Measurements from ENCODE around the gene LUC7L3. TPM values are rescaled to one million over a fixed set of nuclear protein-coding genes. Genes with fewer than 3 reads are reported as not detected.

Gene LUC7L3
- total RNA-seq, 4 donors from 2014 or later, result 80.8 to 114 (median 105) TPM

DNA sequence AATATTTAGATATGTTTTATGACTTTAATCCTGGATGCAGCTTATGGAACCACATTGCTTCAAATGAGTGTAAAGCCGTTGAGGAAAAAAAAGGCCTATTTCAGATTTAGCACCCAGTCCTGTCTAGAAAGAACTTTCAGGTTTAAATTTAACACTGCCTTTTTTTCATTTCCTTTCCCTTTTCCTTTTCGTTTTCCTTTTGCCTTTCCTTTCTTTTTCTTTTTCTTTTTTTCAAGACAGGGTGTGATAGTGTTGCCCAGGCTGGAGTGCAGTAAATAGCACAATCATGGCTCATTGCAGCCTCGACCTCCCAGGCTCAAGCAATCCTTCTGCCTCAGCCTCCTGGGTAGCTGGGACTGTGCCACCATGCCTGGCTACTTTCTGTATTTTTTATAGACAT, 15.9 kb downstream of the LUC7L3 start:
- no peaks in the 10 kb centered on the region for H3K9me3 ChIP-seq
- peaks cover 0 to 16% (median 0%) of the 10 kb centered on the region in 3 donors for H3K36me3 ChIP-seq
- TF ChIP-seq EP300 (IDR thresholded peaks at IDR 0.05), result no peak
- TF ChIP-seq, protein P1, sequence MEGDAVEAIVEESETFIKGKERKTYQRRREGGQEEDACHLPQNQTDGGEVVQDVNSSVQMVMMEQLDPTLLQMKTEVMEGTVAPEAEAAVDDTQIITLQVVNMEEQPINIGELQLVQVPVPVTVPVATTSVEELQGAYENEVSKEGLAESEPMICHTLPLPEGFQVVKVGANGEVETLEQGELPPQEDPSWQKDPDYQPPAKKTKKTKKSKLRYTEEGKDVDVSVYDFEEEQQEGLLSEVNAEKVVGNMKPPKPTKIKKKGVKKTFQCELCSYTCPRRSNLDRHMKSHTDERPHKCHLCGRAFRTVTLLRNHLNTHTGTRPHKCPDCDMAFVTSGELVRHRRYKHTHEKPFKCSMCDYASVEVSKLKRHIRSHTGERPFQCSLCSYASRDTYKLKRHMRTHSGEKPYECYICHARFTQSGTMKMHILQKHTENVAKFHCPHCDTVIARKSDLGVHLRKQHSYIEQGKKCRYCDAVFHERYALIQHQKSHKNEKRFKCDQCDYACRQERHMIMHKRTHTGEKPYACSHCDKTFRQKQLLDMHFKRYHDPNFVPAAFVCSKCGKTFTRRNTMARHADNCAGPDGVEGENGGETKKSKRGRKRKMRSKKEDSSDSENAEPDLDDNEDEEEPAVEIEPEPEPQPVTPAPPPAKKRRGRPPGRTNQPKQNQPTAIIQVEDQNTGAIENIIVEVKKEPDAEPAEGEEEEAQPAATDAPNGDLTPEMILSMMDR (IDR thresholded peaks at IDR 0.05), result no peak
- no peak for TF ChIP-seq POLR2A (IDR thresholded peaks at IDR 0.05)
- DNase-seq (ENCODE audit: low spot score in 2 of 2), result no peak
- no peaks in the 10 kb centered on the region for H3K27me3 ChIP-seq
- no peak overlapping the region for H3K4me3 ChIP-seq
- WGBS, 2 donors, result 81% methylated on average over 3 of the region's 3 CpGs
- no peak overlapping the region for H3K27ac ChIP-seq
- H3K4me1 ChIP-seq, result peaks cover 0 to 83% (median 16%) of the 10 kb centered on the region in 4 donors

DNA sequence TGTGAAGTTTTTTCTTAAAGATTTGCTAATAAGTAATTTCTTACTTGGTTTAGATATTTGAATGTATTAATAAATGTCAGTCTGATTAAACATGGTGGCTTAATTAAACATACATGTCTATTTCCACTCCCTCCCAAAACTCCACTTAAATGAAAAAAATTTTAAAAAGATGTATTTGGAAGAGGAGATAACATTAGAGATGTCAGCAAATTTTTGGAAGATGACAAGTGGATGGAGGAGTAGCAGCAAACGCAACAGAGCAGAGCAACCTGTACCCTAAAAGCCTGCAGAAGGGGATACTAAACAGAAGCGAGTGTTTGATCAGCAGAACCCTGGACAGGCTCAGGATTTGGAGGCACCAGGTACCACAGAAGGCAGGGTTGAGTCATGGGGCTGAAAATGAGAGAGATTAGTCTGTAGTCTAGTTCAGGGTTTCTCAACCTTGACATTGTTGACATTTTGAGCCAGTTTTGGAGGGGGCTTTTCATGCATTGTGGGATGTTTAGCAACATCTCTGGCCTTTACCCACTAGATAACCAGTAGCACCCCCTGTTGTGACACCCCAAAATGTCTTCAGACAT, 17.8 kb downstream of the LUC7L3 start:
- H3K4me1 ChIP-seq, result peaks cover 0 to 64% (median under 1%) of the 10 kb centered on the region in 4 donors
- no peak overlapping the region for H3K27ac ChIP-seq
- TF ChIP-seq, protein P1 (IDR thresholded peaks at IDR 0.05), result no peak
- TF ChIP-seq POLR2A (IDR thresholded peaks at IDR 0.05), result no peak
- TF ChIP-seq EP300 (IDR thresholded peaks at IDR 0.05), result no peak
- no peaks in the 10 kb centered on the region for H3K27me3 ChIP-seq
- H3K4me3 ChIP-seq, result no peak overlapping the region
- no peaks in the 10 kb centered on the region for H3K9me3 ChIP-seq
- 86 to 92% methylated on average over 2 of the region's 2 CpGs for WGBS, 2 donors
- peaks cover 0 to 35% (median 10%) of the 10 kb centered on the region in 3 donors for H3K36me3 ChIP-seq
- no peak for DNase-seq (ENCODE audit: low spot score in 2 of 2)

DNA sequence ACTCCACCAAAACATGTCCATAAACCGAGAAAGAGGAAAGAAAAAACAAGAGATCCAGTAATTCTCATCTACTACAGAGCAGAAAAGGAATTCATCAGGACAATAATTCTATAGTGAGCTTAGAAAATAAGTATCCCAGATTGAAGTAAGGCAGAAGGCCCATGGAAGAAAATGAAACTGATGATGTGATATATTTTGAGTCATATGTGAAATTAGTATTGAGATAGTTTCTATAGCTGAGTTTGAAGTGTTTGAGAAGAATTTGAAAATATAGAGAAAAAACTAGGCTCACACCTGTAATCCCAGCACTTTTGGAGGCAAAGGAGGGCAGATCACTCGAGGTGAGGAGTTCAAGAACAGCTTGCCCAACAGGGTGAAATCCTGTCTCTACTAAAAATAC, 19.7 kb downstream of the LUC7L3 start:
- 4 to 62% methylated on average over 2 of the region's 2 CpGs for WGBS, 2 donors

DNA sequence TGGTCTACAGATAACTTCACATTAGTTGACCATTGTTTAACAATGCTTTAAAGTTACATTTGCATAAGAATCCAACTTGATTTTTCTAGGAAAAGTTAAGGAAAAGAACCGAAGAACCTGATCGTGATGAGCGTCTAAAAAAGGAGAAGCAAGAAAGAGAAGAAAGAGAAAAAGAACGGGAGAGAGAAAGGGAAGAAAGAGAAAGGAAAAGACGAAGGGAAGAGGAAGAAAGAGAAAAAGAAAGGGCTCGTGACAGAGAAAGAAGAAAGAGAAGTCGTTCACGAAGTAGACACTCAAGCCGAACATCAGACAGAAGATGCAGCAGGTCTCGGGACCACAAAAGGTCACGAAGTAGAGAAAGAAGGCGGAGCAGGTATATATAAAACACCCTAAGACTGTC, 26.2 kb downstream of the LUC7L3 start:
- 84 to 88% methylated on average over 12 of the region's 12 CpGs for WGBS, 2 donors
- no peak for TF ChIP-seq POLR2A (IDR thresholded peaks at IDR 0.05)
- TF ChIP-seq, protein P1 (IDR thresholded peaks at IDR 0.05), result no peak
- TF ChIP-seq EP300 (IDR thresholded peaks at IDR 0.05), result no peak
- Histone ChIP-seq H3K4me3 (no peak overlapping the region), H3K27ac (no peak overlapping the region), H3K4me1 (no peaks in the 10 kb centered on the region), H3K36me3 (peaks cover 10 to 100% (median 61%) of the 10 kb centered on the region in 3 donors), H3K27me3 (no peaks in the 10 kb centered on the region), H3K9me3 (no peaks in the 10 kb centered on the region)
- DNase-seq (ENCODE audit: low spot score in 2 of 2), result no peak

More for the DNA sequence above, 19.7 kb downstream of the LUC7L3 start:
- Histone ChIP-seq H3K9me3 (no peaks in the 10 kb centered on the region), H3K27ac (no peak overlapping the region), H3K27me3 (no peaks in the 10 kb centered on the region), H3K4me1 (peaks cover 0 to 51% (median 0%) of the 10 kb centered on the region in 4 donors), H3K4me3 (no peak overlapping the region), H3K36me3 (peaks cover 0 to 54% (median 26%) of the 10 kb centered on the region in 3 donors)
- TF ChIP-seq, protein P1 (IDR thresholded peaks at IDR 0.05), result no peak
- no peak for TF ChIP-seq POLR2A (IDR thresholded peaks at IDR 0.05)
- TF ChIP-seq EP300 (IDR thresholded peaks at IDR 0.05), result no peak
- DNase-seq (ENCODE audit: low spot score in 2 of 2), result no peak

DNA sequence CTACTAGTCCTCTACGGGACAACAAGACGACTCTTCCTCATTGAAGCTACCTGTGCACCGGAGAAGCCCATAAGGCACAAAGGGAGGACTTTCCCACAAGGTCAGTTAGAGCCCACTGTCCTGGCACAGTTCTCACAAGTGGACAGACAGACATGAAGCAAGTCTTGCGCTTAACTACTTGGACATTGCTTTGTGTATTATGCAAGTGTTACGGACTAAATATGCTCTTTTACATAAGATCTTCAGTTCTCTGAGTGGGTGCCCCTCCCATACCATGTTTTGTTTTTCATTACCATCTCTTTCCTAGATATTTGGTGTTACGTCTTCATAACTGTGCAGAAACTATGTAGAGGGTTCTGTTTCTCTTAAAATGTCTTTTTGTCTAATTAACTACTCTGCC, 29.8 kb downstream of the LUC7L3 start:
- no peaks in the 10 kb centered on the region for H3K27me3 ChIP-seq
- H3K36me3 ChIP-seq, result peaks cover 10 to 98% (median 39%) of the 10 kb centered on the region in 3 donors
- DNase-seq (ENCODE audit: low spot score in 2 of 2), result no peak
- H3K4me3 ChIP-seq, result no peak overlapping the region
- H3K4me1 ChIP-seq, result no peaks in the 10 kb centered on the region
- H3K9me3 ChIP-seq, result no peaks in the 10 kb centered on the region
- 85 to 89% methylated on average over 6 of the region's 6 CpGs for WGBS, 2 donors
- TF ChIP-seq POLR2A (IDR thresholded peaks at IDR 0.05), result no peak
- TF ChIP-seq, protein P1 (IDR thresholded peaks at IDR 0.05), result no peak
- no peak overlapping the region for H3K27ac ChIP-seq
